Myocyte (in vitro differentiated cells): Measurements from ENCODE around the gene PRPS1L1. TPM values are rescaled to one million over a fixed set of nuclear protein-coding genes. Genes with fewer than 3 reads are reported as not detected.
A peak's percentile ranks its signal among the peaks of the same experiment; 100 is the strongest.

Experiments used
- DNase-seq: peaks from one replicate; pipeline ENCODE4 v3.0.0-alpha.2; 2012; ENCODE audit warnings: low read depth
- polyA plus RNA-seq: library from polyadenylated mRNA; unstranded; fragments of >200 nt; gene quantifications from one replicate; pipeline ENCODE4 v1.2.1, GENCODE V29; 2012; ENCODE audit warnings: missing spikeins
- total RNA-seq: library from RNA; depleted of rRNA; stranded (reverse); fragments of >200 nt; gene quantifications from 2 replicates; pipeline ENCODE4 v1.2.3, GENCODE V29; 2014

PRPS1L1 gene
- total RNA-seq, result not detected in 2 replicates
- polyA plus RNA-seq, result not detected

DNA sequence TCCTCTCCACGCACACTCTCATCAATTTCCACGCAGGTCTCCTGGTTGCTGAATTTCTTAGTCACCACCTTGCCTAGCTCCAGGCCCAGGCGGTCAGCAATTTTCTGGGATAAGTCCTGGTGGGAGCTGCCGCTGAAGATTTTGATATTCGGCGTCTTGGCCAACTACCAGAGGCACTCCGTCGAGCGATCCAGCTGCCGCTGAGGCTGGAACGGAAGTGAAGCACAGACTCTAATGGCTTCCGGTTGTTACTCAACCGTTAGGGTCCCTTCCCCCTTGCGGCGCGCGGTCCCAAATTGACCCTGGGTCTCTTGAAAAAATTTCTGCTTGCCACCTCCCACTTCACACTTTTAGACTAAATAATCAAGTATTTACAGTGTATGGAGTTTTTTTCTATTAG is at the start of gene PRPS1L1:
Gene PRPS1L1 (minus strand): TSS at position 219 of the 400 bp plus-strand sequence.
- no peak for DNase-seq

- no peak for DNase-seq
These were observed 48.8 kb upstream of the PRPS1L1 start for GRCh38 chr7:18076461-18076860.

GRCh38 chr7:18068745-18069144 is 41.1 kb upstream of the PRPS1L1 start:
- DNase-seq, result no peak

GRCh38 chr7:18064242-18064838 is 36.7 kb upstream of the PRPS1L1 start:
- DNase-seq, result peak; percentile 17

DNA sequence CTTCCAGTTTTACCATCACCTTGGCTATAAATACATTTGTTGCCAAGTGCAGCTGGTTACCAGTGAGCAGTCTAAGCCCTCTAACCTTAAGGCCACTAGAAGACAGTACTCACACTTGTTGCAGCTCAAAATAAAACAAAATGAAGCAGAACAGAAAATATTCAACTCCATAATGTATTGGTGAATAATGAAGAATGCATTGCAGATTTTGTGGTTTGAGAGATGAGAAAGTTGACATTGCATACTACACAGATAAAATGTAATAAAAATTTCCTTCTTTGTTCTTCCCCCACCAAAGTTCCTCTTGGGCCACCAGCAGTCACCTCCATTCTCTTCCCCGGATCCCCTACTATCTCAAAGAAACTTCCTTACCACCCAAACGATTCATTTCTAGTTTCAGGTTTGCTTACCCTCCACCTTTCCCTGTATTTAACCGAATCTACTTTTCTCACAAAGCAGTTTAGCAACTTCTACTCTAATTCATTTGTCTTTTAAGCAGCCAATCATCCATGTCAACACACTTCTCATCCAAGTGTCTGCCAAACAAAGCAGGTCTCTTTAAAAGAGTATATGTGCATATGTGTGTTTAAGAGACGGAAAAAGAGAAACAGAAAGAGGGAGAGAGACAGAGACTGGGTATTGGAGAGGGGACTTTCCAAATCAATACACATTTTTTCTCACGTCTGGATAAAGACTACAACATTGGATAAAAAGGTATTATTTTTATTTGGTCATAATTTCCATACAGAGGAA is 35.7 kb upstream of the PRPS1L1 start:
- DNase-seq, result no peak

DNA sequence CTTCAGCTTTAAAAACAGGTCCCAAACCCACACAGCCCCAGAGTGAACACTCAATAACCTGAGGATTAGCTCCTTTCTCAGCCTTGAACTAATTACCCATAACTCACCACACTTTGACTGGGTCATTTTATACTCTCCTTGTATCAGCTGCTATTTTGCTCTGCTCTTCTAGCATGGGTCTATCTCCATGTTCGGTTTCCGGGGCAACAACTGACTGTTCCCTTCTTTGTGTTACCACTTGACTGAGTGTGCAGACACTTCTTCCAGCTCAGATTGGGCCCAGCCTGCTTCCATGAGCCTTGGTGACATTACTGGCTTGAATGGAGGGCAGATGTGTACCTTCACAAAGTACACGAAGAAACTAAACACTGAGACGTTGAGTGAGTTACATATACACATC is 31.5 kb upstream of the PRPS1L1 start:
- DNase-seq, result no peak

DNA sequence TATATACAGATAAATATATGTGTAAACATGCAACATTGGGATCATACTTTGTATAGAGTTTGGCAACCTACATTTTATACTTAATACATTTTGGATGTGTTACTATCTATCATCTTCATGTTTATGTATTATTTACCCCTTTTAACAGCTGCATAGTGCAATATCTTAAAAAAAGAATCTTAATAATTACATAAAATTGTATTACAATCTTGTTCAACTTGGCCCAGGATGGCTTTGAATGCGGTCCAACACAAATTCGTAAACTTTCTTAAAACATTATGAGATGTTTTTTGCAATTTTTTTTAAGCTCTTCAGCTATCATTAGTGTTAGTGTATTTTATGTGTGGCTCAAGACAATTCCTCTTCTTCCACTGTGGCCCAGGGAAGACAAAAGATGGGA is 26.3 kb upstream of the PRPS1L1 start:
- DNase-seq, result no peak

DNA sequence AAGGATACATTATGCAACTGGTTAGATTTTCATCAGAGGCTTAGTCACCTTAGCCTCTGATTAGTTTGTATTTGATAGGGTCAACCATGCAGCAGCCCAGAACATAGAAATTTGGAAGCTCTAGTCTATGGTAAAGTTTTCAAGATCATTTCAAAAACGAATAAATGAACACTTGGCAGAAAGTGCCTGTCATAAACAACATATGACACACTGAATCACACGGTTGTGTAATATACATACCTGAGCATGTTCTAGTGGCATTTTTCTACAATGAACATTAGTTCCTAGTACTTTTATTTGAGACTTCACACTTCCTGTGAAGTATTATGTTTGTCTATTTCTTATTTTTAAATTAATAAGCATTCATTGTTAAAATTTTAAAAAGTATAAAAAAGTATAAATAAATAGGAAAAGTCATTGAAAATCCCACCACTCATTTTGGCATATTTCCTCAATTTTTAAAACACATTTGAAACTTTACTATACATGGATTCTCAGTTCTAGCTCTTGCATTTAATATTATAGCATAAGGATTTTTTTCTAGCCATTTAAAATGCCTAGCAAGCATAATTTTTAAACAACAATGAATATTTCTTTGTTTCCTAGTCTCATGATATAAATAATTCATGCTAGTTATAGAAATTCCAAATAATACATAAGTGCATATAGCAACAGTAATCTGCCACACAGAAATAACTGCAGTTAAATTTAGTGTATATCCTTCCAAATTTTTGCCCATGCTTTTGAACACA is 25.7 kb upstream of the PRPS1L1 start:
- no peak for DNase-seq

GRCh38 chr7:18049262-18049661 is 21.6 kb upstream of the PRPS1L1 start:
- no peak for DNase-seq

DNA sequence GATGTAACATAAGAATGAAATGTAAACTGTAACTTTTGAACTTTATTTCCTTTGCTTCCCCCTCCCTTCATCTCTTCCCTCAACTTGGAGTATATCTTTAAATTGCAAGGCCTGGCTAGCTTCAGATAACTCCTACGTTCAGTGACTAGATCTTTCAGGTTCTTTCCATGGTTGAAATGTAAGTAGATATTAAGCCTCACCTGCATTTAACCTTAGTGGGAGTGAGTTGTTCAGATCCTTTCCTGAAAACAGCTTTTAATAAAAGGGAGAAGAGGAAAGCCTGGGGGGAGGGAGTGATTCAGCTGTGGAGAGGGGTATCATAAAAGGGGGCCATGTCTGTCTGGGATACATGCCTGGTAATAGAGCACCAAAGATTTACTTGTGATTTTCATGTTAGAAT is 19.0 kb upstream of the PRPS1L1 start:
- DNase-seq, result no peak

GRCh38 chr7:18045171-18045570 is 17.5 kb upstream of the PRPS1L1 start:
- DNase-seq, result no peak

DNA sequence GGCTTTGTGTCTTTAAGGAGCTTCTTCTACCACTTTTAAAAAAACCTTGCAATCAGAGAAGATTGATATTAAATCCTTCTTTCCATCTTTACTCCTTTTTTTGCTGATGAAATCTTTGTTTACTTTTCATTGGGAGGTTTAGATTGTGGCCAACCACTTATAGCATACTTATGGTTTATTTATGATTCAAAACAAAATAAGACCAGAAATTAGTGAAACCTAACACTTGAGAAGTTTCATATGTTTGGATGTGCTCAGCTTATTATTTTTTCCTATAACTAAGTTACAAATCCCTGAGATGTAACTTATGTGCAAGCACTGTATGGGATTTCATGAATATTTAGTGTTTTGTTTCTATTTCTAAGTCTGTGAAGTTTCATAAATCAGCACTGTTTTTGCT is 13.5 kb upstream of the PRPS1L1 start:
- no peak for DNase-seq

GRCh38 chr7:18040196-18040595 is 12.6 kb upstream of the PRPS1L1 start:
- DNase-seq, result peak; percentile 18

DNA sequence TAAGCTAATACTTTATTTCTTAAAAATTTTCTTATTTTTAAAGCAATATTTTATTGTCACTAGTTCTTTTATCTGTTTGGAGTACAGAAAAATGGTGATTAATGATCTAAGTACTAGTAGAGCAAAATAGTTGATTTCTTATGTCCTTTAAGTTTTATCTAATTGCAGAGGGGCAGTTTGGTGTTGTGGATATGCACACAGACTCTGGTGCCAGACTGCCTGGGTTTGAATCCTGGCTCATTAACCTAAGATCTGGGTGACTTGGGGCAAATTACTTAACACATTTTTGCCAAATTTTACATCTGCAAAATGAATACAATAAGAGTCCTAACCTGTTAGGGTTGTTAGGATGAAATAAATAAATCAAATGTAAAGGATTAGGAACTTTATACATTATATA is 10.7 kb upstream of the PRPS1L1 start:
- no peak for DNase-seq

GRCh38 chr7:18037609-18038008 is 10.0 kb upstream of the PRPS1L1 start:
- no peak for DNase-seq

DNA sequence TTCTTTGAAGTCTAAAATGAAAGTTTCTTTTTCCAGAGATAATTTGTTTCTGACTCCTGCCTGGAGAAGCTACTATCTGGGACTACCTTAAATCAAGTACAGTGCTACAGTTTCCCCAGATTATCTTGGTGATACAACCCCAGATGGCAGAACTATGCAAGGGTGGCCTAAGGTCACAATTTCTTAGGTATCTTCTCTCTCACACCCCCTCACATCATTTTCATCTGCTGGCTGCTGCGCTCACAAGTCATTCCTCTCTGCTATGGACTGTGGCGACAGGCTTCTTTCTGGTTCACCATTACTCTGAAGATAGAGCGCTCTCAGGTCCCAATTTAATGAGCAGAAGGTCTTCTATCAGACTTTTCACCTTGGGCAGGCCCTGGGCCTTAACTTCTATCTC is 9.1 kb upstream of the PRPS1L1 start:
- DNase-seq, result no peak

- no peak for DNase-seq
These were observed 3.1 kb upstream of the PRPS1L1 start for GRCh38 chr7:18030758-18031157.

DNA sequence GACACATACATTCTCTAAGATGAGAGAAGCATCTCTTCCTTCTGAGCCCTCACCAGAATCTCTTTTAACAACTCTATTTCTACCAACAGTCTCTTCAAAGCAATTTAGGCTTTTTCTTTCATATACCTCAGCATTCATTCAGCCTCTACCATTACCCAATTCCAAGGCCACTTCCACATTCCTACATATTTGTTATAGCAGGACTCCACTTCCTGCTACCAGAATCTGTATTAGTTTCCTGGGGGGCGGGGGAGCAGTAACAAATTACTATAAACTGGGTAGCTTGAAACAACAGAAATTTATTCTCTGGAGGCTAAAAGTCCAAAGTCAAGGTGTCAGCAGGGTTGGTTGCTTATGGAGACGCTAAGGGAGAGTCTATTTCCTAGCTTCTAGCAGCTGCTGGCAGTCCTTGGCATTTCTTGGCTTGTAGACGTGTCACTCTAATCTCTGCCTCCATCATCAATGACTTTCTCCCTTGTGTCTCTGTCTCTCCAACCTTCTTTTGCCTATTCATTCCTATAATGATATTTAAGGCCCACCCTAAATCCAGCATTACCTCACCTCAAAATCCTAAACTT is 7.4 kb downstream of the PRPS1L1 start:
- no peak for DNase-seq

- no peak for DNase-seq
These were observed 8.1 kb downstream of the PRPS1L1 start for GRCh38 chr7:18019555-18019954.

DNA sequence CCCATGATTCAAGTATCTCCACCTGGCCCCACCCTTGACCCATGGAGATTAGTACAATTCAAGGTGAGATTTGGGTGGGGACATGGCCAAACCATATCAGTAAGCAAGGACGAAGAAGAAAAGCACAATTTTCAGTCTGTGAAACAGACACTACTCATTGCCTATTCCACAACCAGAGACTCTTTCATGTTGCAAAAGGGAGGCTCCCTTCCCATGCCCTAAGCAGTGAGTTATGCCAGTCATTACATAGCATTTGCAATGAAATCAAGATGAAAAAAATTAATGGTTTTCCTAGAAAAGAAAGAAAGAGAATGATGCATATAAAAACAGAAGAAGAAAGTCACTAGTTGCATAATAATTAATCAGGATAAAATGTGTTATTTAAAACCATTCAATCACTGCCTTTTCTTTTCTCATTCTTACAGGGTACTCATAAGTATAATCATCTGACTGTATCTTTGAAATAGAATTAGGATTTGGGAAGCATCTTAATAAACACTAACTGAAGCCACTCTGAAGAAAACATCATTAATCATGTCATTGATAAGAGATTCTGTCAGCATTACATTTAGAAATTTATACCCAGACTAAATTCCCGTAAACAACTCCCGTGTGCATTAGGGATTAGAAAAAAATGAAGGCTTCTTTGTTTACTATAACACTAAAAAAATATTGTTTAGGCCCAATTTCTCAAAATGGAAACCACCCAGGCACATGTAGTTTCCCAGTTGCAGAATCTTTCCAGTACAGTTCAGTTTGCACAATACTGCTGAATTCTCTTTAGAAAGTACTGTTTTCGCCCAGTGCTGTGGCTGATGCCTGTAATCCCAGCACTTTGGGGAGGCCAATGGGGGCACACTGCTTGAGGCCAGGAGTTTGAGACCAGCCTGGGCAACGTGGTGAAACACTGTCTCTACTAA is 9.1 kb downstream of the PRPS1L1 start:
- DNase-seq, result no peak
